HCT116 (cell line): ENCODE results near the gene STIM1. TPM values are rescaled to one million over a fixed set of nuclear protein-coding genes. Genes with fewer than 3 reads are reported as not detected.

ENCODE experiments used
- ATAC-seq: fragments of 200-7000 bp; cut with Tn5 transposase; 2 replicates; pipeline ENCODE4 v1.9.1; 2020; ENCODE audit warnings: mild to moderate bottlenecking, moderate library complexity
- BruUV-seq: library from RNA; stranded (reverse); fragments of 400-500 nt; replicated peaks from 2 replicates; lab custom pipeline; 2021; lab: Mats Ljungman, UMichigan
- CTCF ChIA-PET: fragments of 300-600 bp; sonication (Branson Sonifier 250); formaldehyde crosslinking; loops from one replicate; lab custom pipeline; 2021; ENCODE audit warnings: antibody characterized with exemption; lab: Charles Lee
- POLR2A ChIA-PET: fragments of 300-600, 350-600 bp; sonication (Branson Sonifier 250); formaldehyde crosslinking; loops from one replicate; lab custom pipeline; 2021; ENCODE audit warnings: antibody characterized with exemption; lab: Charles Lee
- RAD21 ChIA-PET, 2 experiments: fragments of 300-600 bp; sonication (Branson Sonifier 250); formaldehyde crosslinking; loops; one replicate each; lab custom pipeline; 2023; ENCODE audit warnings: low total read pairs in 2 of 2; ENCODE audit not compliant: uncharacterized antibody in 2 of 2, unreplicated experiment in 2 of 2, low non-redundant PET in 1 of 2; lab: Charles Lee
- DNase-seq: peaks from one replicate; pipeline ENCODE4 v3.0.0-alpha.2; 2010; ENCODE audit warnings: low read depth, low spot score
- H2AFZ ChIP-seq: fragments of 200-600 bp; shearing (Covaris generic), sonication (generic); 2 replicates; pipeline ENCODE4 v1.6.1; 2017; ENCODE audit warnings: low read depth, mixed run types, mixed read lengths, antibody characterized with exemption, low read length; ENCODE audit not compliant: poor library complexity, severe bottlenecking
- H3K27ac ChIP-seq: 2 replicates; pipeline ENCODE4 v1.5.1; 2012; ENCODE audit warnings: low read depth, low read length
- H3K27me3 ChIP-seq: fragments of 200-600 bp; sonication (generic); 2 replicates; pipeline ENCODE4 v1.6.1; 2016; ENCODE audit warnings: mixed run types, low read length, mixed read lengths; ENCODE audit not compliant: insufficient read depth
- H3K36me3 ChIP-seq, 2 experiments: fragments of 200-500 bp in 1 of 2; fragments of 200-600 bp in 1 of 2; sonication (Bioruptor generic) in 1 of 2; sonication (generic) in 1 of 2; 2 replicates each; pipeline versions ENCODE4 v1.5.1 to v1.6.1; 2014 to 2016; ENCODE audit warnings: low read length in 2 of 2, inconsistent platforms in 1 of 2, mixed read lengths in 1 of 2, mixed run types in 1 of 2; ENCODE audit not compliant: insufficient read depth in 2 of 2, control insufficient read depth in 1 of 2
- H3K4me1 ChIP-seq, 2 experiments: fragments of 200-600 bp in 1 of 2; sonication (generic) in 1 of 2; 2 replicates each; pipeline versions ENCODE4 v1.5.1 to v1.6.1; 2012 to 2017; ENCODE audit warnings: low read length in 2 of 2, inconsistent platforms in 1 of 2, mild to moderate bottlenecking in 1 of 2, mixed read lengths in 1 of 2, mixed run types in 1 of 2, moderate library complexity in 1 of 2; ENCODE audit not compliant: insufficient read depth in 2 of 2, control insufficient read depth in 1 of 2
- H3K4me2 ChIP-seq: fragments of 200-600 bp; sonication (generic); 2 replicates; pipeline ENCODE4 v1.6.1; 2017; ENCODE audit warnings: mixed run types, low read length, mixed read lengths
- H3K4me3 ChIP-seq, 2 experiments: fragments of 200-600 bp in 1 of 2; sonication (generic) in 1 of 2; replicated peaks in 1 of 2; 2 replicates each; pipeline ENCODE4 v1.5.1; 2011 to 2016; ENCODE audit warnings: low read length in 2 of 2, control low read depth in 1 of 2, low read depth in 1 of 2, mild to moderate bottlenecking in 1 of 2, mixed read lengths in 1 of 2, mixed run types in 1 of 2
- H3K79me2 ChIP-seq: fragments of 200-600 bp; sonication (generic); 2 replicates; pipeline ENCODE4 v1.6.1; 2017; ENCODE audit warnings: mild to moderate bottlenecking, mixed run types, low read length, moderate library complexity, mixed read lengths; ENCODE audit not compliant: insufficient read depth
- H3K9ac ChIP-seq: fragments of 200-600 bp; sonication (generic); 2 replicates; pipeline ENCODE4 v1.6.1; 2016; ENCODE audit warnings: low read length, mixed read lengths
- H3K9me2 ChIP-seq: fragments of 200-600 bp; sonication (generic), shearing (Covaris generic); 2 replicates; pipeline ENCODE4 v1.6.1; 2017; ENCODE audit warnings: mixed run types, mild to moderate bottlenecking, moderate library complexity; ENCODE audit not compliant: insufficient read depth
- H3K9me3 ChIP-seq, 2 experiments: fragments of 200-500 bp in 1 of 2; fragments of 200-600 bp in 1 of 2; sonication (Bioruptor generic) in 1 of 2; sonication (generic) in 1 of 2; 2 replicates each; pipeline ENCODE4 v1.6.1; 2014 to 2017; ENCODE audit warnings: low read length in 2 of 2, mixed read lengths in 2 of 2, inconsistent platforms in 1 of 2, low read depth in 1 of 2, mild to moderate bottlenecking in 1 of 2, mixed run types in 1 of 2, moderate library complexity in 1 of 2; ENCODE audit not compliant: control insufficient read depth in 1 of 2, insufficient read depth in 1 of 2
- H4K20me1 ChIP-seq: fragments of 200-600 bp; sonication (generic), shearing (Covaris generic); 2 replicates; pipeline ENCODE4 v1.6.1; 2017; ENCODE audit warnings: mixed run types, mild to moderate bottlenecking, moderate library complexity; ENCODE audit not compliant: insufficient read depth
- CEBPB ChIP-seq: IDR thresholded peaks from 2 replicates; pipeline ENCODE4 v1.6.1; 2012; ENCODE audit warnings: low read depth
- EZH2 ChIP-seq: fragments of 200-600 bp; sonication (generic); IDR thresholded peaks from 2 replicates; pipeline ENCODE4 v1.6.1; 2017; ENCODE audit warnings: antibody characterized with exemption, mixed run types
- JUND ChIP-seq: IDR thresholded peaks from 2 replicates; pipeline ENCODE4 v1.6.1; 2012
- POLR2A ChIP-seq: IDR thresholded peaks from 2 replicates; pipeline ENCODE4 v1.7.0; 2011; ENCODE audit warnings: borderline replicate concordance; ENCODE audit not compliant: insufficient read depth, insufficient read length; ENCODE audit errors: extremely low read depth
- ZNF274 ChIP-seq: fragments of 200-500 bp; sonication (Bioruptor generic); IDR thresholded peaks from 2 replicates; pipeline ENCODE4 v1.6.1; 2014; ENCODE audit warnings: mild to moderate bottlenecking, low read depth, low read length, inconsistent platforms
- intact Hi-C: fragments of 100-400 bp; cut with micrococcal nuclease; formaldehyde crosslinking; loops from 2 replicates; pipeline ENCODE4 v1.10.0; 2022
- total RNA-seq: library from RNA; stranded (reverse); gene quantifications from one replicate; pipeline ENCODE4 v1.2.1, GENCODE V29; 2021; ENCODE audit not compliant: unreplicated experiment
- TF ChIP-seq, protein P1 (sequence below): IDR thresholded peaks from 2 replicates; pipeline ENCODE4 v1.6.1; 2011; ENCODE audit warnings: mild to moderate bottlenecking, low read length, moderate library complexity; ENCODE audit not compliant: insufficient replicate concordance; ENCODE audit errors: extremely low read depth
- TF ChIP-seq, protein P2 (sequence below): IDR thresholded peaks from 2 replicates; pipeline ENCODE4 v1.6.1; 2012
- TF ChIP-seq, protein P3 (sequence below): IDR thresholded peaks from 2 replicates; pipeline ENCODE4 v1.6.1; 2012; ENCODE audit warnings: low read depth

The STIM1 gene
- total RNA-seq, 1 experiment from 2014 or later, result 22.3 TPM

DNA sequence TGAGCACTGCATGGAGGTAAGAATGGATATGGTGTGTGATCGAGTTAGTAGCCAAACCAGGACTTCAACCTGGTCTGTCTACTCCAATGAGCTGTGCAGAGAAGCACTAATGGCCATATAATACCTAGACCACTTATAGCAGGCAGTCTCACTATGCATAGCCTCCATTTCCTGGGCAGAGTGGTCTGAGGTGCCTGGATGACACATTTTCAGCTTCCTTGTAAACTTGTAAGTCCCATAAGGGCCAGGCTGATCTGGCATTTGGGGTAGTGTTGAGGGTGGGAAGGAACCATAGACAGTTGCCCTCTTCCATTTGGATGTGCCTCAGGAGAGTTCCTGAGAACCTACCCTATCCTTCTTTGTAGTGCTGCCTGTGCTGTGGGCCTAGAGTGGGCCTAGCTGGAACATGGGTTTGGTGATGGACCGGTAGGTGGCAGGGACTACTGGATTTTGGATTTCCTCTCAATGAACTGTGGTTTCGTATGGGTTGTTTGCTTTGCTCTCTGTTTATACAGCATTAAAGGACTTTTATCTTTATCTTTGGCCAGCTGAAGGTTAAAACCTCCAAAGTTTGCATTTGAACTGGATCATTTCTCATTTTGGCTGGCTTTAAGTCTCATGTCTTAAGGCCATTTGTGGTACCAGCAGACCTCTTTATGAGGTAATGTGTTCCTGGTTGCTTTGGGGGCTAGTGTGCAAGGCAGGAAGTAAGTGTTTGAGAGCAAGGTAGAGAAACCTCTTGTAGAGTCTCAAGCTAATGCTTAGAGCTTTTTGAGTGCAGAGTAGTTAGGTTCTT is 86.9 kb downstream of the STIM1 start:
- ChIA-PET POLR2A (no interaction called here), RAD21 (no interaction called here), CTCF (no interaction called here)
- H3K27me3 ChIP-seq, result no peaks in the 10 kb centered on the region
- no peak overlapping the region for H3K4me3 ChIP-seq
- H3K36me3 ChIP-seq, result no peaks in the 10 kb centered on the region
- H3K9ac ChIP-seq, result no peak overlapping the region
- H3K4me1 ChIP-seq, result no peaks in the 10 kb centered on the region
- H3K4me2 ChIP-seq, result no peak overlapping the region
- no TSS peak for BruUV-seq
- no peak for DNase-seq
- H3K79me2 ChIP-seq, result no peaks in the 10 kb centered on the region
- H3K9me3 ChIP-seq, result no peaks in the 10 kb centered on the region
- intact Hi-C loops, result no loop called here
- TF ChIP-seq POLR2A (no peak), JUND (no peak), CEBPB (no peak)
- TF ChIP-seq, all 23 proteins: peak for 0
- Histone ChIP-seq H3K27ac (no peak overlapping the region), H3K9me2 (no peaks in the 10 kb centered on the region), H4K20me1 (no peaks in the 10 kb centered on the region), H2AFZ (no peak overlapping the region)
- no peak for ATAC-seq

DNA sequence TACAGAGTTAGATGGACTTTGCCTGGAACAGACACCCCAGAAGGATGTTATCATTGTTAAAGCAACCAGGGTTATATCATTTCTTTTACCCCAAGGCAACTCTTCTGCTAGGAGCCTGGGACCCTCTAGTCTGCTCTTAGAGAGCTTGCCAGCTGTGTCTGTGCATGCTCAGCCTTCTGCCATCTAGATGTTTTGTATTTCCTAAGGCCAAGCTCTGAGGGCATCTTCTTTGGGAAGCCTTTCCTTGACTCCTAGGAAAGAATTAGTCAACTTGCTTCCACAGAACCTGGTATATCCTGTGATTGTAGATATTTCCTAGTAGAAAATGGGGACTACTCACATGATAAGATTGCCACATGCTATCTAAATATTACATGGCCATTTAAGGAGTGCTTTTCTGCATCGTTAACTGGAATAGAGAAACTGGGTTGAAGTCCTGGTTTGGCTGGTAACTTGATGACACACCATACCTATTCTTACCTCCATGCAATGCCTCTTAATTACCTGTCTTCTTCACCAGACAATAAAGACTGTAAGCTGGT is 87.6 kb downstream of the STIM1 start:
- no peaks in the 10 kb centered on the region for H3K27me3 ChIP-seq
- no peaks in the 10 kb centered on the region for H3K36me3 ChIP-seq
- ChIA-PET RAD21 (no interaction called here), CTCF (no interaction called here)
- no peak overlapping the region for H2AFZ ChIP-seq
- no peak overlapping the region for H3K4me3 ChIP-seq
- no TSS peak for BruUV-seq
- no peaks in the 10 kb centered on the region for H3K9me2 ChIP-seq
- no peaks in the 10 kb centered on the region for H4K20me1 ChIP-seq
- no peak overlapping the region for H3K4me2 ChIP-seq
- no peaks in the 10 kb centered on the region for H3K9me3 ChIP-seq
- no peak overlapping the region for H3K27ac ChIP-seq
- DNase-seq, result no peak
- intact Hi-C loops, result no loop called here
- no peak overlapping the region for H3K9ac ChIP-seq
- no peaks in the 10 kb centered on the region for H3K4me1 ChIP-seq
- ATAC-seq, result no peak
- no peaks in the 10 kb centered on the region for H3K79me2 ChIP-seq
- TF ChIP-seq EZH2 (no peak), JUND (no peak), ZNF274 (no peak)
- TF ChIP-seq, protein P1, sequence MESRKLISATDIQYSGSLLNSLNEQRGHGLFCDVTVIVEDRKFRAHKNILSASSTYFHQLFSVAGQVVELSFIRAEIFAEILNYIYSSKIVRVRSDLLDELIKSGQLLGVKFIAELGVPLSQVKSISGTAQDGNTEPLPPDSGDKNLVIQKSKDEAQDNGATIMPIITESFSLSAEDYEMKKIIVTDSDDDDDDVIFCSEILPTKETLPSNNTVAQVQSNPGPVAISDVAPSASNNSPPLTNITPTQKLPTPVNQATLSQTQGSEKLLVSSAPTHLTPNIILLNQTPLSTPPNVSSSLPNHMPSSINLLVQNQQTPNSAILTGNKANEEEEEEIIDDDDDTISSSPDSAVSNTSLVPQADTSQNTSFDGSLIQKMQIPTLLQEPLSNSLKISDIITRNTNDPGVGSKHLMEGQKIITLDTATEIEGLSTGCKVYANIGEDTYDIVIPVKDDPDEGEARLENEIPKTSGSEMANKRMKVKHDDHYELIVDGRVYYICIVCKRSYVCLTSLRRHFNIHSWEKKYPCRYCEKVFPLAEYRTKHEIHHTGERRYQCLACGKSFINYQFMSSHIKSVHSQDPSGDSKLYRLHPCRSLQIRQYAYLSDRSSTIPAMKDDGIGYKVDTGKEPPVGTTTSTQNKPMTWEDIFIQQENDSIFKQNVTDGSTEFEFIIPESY, result no peak
- TF ChIP-seq, protein P2, sequence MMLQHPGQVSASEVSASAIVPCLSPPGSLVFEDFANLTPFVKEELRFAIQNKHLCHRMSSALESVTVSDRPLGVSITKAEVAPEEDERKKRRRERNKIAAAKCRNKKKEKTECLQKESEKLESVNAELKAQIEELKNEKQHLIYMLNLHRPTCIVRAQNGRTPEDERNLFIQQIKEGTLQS, result no peak
- TF ChIP-seq, protein P3, sequence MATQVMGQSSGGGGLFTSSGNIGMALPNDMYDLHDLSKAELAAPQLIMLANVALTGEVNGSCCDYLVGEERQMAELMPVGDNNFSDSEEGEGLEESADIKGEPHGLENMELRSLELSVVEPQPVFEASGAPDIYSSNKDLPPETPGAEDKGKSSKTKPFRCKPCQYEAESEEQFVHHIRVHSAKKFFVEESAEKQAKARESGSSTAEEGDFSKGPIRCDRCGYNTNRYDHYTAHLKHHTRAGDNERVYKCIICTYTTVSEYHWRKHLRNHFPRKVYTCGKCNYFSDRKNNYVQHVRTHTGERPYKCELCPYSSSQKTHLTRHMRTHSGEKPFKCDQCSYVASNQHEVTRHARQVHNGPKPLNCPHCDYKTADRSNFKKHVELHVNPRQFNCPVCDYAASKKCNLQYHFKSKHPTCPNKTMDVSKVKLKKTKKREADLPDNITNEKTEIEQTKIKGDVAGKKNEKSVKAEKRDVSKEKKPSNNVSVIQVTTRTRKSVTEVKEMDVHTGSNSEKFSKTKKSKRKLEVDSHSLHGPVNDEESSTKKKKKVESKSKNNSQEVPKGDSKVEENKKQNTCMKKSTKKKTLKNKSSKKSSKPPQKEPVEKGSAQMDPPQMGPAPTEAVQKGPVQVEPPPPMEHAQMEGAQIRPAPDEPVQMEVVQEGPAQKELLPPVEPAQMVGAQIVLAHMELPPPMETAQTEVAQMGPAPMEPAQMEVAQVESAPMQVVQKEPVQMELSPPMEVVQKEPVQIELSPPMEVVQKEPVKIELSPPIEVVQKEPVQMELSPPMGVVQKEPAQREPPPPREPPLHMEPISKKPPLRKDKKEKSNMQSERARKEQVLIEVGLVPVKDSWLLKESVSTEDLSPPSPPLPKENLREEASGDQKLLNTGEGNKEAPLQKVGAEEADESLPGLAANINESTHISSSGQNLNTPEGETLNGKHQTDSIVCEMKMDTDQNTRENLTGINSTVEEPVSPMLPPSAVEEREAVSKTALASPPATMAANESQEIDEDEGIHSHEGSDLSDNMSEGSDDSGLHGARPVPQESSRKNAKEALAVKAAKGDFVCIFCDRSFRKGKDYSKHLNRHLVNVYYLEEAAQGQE, result no peak
- TF ChIP-seq, all 23 proteins: peak for 0
- POLR2A ChIA-PET, result no interaction called here
